Cerebellar cortex (tissue), 1 donor: ENCODE data around the gene CELF4.

Source experiments
- DNase-seq: peaks from one replicate; pipeline ENCODE4 v3.0.0-alpha.2; 2015; ENCODE audit warnings: low spot score

CELF4 gene

GRCh38 chr18:37524139-37524497 lies 41.5 kb downstream of the CELF4 start:
- no peak for DNase-seq

DNA sequence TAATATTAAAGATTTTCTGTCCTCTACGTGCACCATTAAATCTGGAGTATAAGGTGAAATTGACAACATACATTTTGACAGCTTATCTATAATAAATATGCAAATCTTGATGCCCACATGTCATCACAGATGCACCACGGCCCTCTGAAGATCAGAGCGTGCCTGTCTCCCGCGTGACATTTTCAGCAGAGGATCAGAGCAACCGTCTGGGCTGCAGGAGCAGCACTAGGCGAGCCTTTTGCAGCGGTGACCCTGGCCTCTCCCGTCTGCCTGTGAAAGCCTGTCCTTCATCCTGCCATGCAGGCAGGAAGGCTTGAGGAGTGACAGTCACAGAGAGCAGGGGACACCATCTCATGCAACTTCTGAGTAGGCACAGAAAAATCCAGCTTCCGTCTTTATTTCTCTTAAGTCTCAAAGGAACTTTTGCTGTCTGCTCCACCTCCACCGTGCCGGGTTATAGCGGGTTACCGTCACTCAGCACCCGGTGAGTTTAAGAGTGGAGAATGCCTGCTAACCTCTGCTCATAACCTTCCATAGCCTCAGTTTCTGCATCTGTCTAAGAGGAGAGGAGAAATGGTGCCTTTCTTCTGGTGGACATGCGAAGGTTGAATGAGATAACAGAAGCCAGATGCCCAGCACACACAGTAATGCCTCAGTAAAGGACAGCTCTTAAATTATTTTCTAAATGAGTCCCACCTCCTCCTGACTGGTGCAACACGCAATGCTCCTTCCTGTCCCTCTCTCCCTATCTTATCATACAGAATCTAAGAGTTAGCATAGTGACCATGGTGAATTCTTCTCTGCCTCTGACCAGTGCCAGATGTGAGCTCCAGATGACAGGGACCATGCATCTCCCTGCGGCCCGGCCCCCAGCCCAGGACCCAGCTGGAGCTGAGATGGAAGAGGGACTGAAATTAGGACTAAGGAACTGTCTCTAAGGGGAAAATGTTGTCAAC lies 43.8 kb downstream of the CELF4 start:
- peak; percentile 36 for DNase-seq

DNA sequence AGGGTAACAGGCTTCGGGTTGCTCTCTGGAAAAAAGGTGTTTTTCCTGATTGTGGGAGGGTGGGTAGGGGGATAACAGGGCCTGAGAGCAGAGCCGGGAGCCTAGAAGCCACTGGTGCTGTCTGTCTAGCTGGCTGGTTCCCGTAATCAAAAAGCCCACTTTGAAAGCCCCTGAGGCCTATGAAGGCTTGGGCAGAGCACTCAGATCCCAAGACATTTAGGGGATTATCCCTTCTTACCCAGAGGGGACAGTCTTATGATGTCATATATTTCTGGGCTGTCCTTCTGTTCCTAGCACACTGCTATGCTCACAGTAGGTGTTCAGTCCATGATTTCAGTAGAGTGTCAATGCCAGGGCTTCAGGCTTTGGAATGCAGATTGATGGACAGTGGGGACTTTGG lies 45.1 kb downstream of the CELF4 start:
- no peak for DNase-seq

GRCh38 chr18:37519510-37520135 lies 46.0 kb downstream of the CELF4 start:
- DNase-seq, result no peak

DNA sequence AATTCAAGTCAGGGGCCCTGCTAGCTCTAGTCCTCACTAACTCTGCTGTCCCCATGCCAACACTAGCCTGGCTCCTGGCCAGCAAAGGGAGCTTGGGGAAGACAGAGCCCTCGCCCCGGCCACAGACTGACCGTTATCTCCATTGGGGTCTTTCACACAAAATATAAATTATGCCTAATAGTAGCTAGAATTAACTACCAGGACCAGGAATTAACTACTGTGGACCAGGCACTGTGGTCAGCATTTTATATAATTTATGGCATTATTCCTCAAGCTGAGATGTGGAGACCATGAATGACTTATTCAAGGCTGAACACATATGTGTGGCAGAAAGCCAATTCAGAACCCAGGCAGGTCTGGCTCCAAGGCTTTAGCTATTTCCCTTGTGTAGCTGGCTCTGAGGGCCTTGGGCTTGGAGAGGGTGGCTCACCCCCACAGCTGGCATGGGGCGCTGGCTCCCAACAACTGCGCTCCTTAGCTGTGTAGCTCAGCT lies 49.2 kb downstream of the CELF4 start:
- DNase-seq, result no peak

- no peak for DNase-seq
These were observed 50.6 kb downstream of the CELF4 start for GRCh38 chr18:37514953-37515352.

- no peak for DNase-seq
These were observed 53.2 kb downstream of the CELF4 start for GRCh38 chr18:37512400-37512799.

DNA sequence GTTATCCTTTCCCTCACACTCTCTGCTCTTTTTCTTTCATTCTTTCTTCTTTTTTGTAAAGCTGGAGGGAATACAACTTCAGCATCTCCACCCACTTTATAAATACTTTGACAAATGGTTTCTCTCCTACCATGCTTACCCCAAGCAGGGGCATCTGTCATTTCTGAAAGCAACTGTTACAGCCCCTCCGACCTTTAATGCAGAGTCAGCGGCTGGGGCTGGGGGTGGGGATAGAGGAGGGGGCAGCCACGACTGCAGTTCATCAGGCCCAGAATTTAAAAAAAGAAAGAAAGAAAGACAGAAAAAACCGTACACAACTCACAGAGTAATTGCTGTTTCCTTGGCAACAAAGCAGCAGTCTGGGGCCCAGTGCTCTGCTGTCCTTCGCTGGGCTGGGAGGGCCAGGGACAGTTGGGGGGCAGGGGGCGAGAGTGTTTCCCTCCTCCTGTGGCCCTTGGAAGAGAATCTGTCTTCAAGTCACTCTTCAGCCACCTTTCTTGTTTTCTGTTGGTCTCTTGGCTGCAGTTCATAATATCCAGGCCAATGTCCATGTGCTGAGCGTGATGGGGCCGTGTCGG lies 53.8 kb downstream of the CELF4 start:
- DNase-seq, result no peak

- DNase-seq, result no peak
These were observed 56.0 kb downstream of the CELF4 start for GRCh38 chr18:37509600-37509999.

GRCh38 chr18:37508207-37508606 lies 57.4 kb downstream of the CELF4 start:
- no peak for DNase-seq

DNA sequence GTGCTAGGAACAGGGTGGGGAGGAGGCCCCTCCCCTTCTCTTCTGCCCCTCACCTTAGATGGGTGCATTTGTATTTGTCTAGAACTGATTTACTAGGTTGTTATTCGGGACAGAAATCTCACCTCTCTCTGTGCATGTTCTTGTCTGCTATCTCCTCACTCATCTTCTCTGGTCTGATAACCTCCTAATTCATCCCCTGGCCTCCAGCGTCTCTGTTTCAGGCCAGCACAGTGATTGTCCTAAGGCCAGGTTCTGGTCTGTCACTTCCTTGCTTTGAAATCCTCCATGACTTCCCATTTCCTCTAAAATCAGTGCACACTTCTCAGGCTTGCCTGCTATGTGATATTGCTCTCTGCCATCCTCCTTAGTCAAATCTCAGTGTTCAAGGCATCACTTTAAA lies 58.4 kb downstream of the CELF4 start:
- no peak for DNase-seq

- DNase-seq, result no peak
These were observed 59.6 kb downstream of the CELF4 start for GRCh38 chr18:37506001-37506400.

GRCh38 chr18:37505321-37505720 lies 60.3 kb downstream of the CELF4 start:
- no peak for DNase-seq

DNA sequence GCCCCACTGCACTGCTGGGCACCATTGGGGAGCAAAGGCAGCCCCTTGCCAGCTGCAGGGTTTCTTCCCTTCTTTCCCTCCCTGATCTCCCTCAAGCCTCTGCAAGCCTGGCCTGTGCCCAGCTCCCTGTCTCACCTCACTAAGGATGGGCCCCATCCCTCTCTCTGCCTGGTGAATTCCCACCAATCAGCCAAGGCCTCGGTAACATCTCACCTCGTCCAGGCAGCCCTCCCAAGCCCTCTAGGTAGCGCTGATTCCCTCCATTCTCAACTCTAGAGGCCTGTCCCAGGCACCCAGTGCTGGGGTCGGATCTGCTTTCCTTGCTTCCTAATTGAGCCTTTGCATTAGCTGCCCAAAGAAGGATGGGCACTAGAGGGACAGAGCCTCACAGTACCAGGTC lies 63.0 kb downstream of the CELF4 start:
- DNase-seq, result no peak

- no peak for DNase-seq
These were observed 63.6 kb downstream of the CELF4 start for GRCh38 chr18:37502036-37502435.

- DNase-seq, result no peak
These were observed 64.5 kb downstream of the CELF4 start for GRCh38 chr18:37501136-37501535.

DNA sequence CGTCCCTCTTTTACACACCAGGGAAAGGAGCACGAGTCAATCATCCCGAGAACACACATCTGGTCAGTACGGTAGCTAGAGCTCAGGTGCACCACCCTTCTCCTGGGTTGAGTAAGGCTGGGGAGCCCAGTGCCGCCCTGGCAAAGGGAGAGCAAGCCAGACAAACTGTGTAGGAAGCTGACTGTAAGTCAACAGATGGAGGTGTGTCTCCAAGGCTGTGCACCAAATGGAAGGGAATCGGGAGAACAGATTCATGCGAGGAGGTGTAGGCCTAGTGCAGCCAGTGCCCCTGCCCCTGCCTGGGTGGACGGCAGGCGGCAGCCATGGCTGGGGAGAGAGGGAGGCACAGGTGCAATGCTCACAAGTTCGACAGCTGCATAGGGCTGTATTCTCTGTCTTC lies 65.7 kb downstream of the CELF4 start:
- no peak for DNase-seq

- peak; percentile 91 for DNase-seq
These were observed 66.6 kb downstream of the CELF4 start for GRCh38 chr18:37499044-37499443.

DNA sequence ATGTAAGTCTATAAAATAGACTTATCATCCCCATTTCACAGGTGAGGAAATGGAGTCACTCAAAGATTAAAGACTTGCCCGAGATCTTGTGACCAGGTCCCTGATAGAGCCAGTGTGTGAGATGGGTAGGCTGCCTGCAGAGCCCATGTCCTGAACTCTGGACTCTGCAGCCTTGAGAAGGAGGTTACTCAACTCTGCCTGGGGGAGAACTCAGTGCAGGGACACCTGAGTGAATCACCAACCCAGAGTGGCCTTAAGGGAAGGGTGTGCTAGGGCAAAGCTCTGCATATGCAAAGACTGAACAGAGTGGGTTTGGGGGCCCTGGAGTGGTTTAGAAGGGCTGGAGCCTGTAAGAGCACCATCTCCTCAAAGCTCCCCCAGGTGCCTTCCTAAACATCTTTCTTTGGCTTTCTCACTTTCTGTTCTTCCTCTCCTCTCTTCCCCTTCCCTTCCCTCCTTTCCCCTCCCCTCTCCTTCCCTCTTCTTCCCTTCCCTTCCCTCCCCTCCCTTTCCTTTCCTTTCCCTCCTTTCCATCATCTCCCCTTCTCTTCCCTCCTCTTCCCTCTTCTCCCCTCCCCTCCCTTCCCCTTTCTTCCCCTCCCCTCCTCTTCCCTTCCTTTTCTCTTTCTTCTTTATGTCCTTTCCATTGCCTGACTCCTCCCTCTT lies 67.6 kb downstream of the CELF4 start:
- no peak for DNase-seq

- DNase-seq, result no peak
These were observed 69.0 kb downstream of the CELF4 start for GRCh38 chr18:37496568-37496967.

- DNase-seq, result no peak
These were observed 70.2 kb downstream of the CELF4 start for GRCh38 chr18:37495354-37495753.

GRCh38 chr18:37494406-37494805 lies 71.2 kb downstream of the CELF4 start:
- no peak for DNase-seq
